ENCODE results near the gene LINGO4. TPM values are rescaled to one million over a fixed set of nuclear protein-coding genes. Genes with fewer than 3 reads are reported as not detected.

Gene LINGO4
- total RNA-seq, 1 experiment from 2014 or later, result not detected

GRCh38 chr1:151801310-151801820, 3.9 kb downstream of the LINGO4 start:
- POLR2A ChIA-PET, result no interaction called here
- Mint-ChIP-seq H3K27me3 (ENCODE audit: low read depth) (peaks cover 6% of the 10 kb centered on the region), H3K27ac (no peak overlapping the region), H3K9me3 (no peaks in the 10 kb centered on the region), H3K4me3 (no peak overlapping the region), H3K36me3 (no peaks in the 10 kb centered on the region), H3K4me1 (peaks cover 14% of the 10 kb centered on the region)
- ATAC-seq (no peak), DNase-seq (ENCODE audit: low spot score) (no peak)
- CTCF ChIA-PET, result interaction anchor here (1.0 to 1.5 kb wide), 2 partner anchors 9 to 233 kb away, joined by 3 read pairs; no protein-coding TSS in a partner anchor
- TF ChIP-seq FOXP1 (CRISPR knock-in tag; IDR thresholded peaks at IDR 0.05; ENCODE audit: borderline replicate concordance), result no peak
- no peak for TF ChIP-seq CTCF (IDR thresholded peaks at IDR 0.05)
- no peak for TF ChIP-seq CREB1 (CRISPR knock-in tag; IDR thresholded peaks at IDR 0.05)
- no peak for TF ChIP-seq CDX4 (CRISPR knock-in tag; IDR thresholded peaks at IDR 0.05; ENCODE audit: borderline replicate concordance)

- no peaks in the 10 kb centered on the region for H3K9me3 Mint-ChIP-seq
Measured at GRCh38 chr1:151800830-151801229, 4.4 kb downstream of the LINGO4 start.

More at GRCh38 chr1:151800830-151801229, 4.4 kb downstream of the LINGO4 start:
- TF ChIP-seq MLX (CRISPR knock-in tag; IDR thresholded peaks at IDR 0.05), result no peak
- no peak for TF ChIP-seq E2F5 (CRISPR knock-in tag; IDR thresholded peaks at IDR 0.05)
- TF ChIP-seq E2F4 (CRISPR knock-in tag; IDR thresholded peaks at IDR 0.05; ENCODE audit: borderline replicate concordance, low read depth), result no peak
- TF ChIP-seq ZNF219 (CRISPR knock-in tag; IDR thresholded peaks at IDR 0.05; ENCODE audit: borderline replicate concordance), result no peak
- TF ChIP-seq GTF2I (CRISPR knock-in tag; conservative IDR thresholded peaks at IDR 0.05), result no peak
- TF ChIP-seq STAT6 (CRISPR knock-in tag; conservative IDR thresholded peaks at IDR 0.05; ENCODE audit: low read depth), result no peak
- DNase-seq (ENCODE audit: low spot score) (no peak), ATAC-seq (no peak)
- CTCF ChIA-PET, result interaction anchor here (1.0 kb wide), 1 partner anchor 10 kb away, joined by 3 read pairs; no protein-coding TSS in a partner anchor
- POLR2A ChIA-PET, result no interaction called here
- Mint-ChIP-seq H3K36me3 (no peaks in the 10 kb centered on the region), H3K4me3 (no peak overlapping the region), H3K27me3 (ENCODE audit: low read depth) (peaks cover 6% of the 10 kb centered on the region), H3K27ac (no peak overlapping the region), H3K4me1 (peaks cover 14% of the 10 kb centered on the region)
